Stomach (tissue), 9 donors: Measurements from ENCODE around the gene QTRT2. TPM values are rescaled to one million over a fixed set of nuclear protein-coding genes. Genes with fewer than 3 reads are reported as not detected.

ENCODE experiments used
- DNase-seq, 2 donors: peaks; one replicate each; pipeline versions ENCODE4 v3.0.0 to v3.0.0-alpha.2; 2013 to 2019
- H3K27ac ChIP-seq, 5 donors: fragments of 200-600 bp in 4 of 5; sonication (generic) in 4 of 5; one replicate each; pipeline ENCODE4 v1.5.1; 2013 to 2019; ENCODE audit warnings: mild to moderate bottlenecking in 1 of 5, moderate library complexity in 1 of 5
- H3K27me3 ChIP-seq, 3 donors: fragments of 200-600 bp; sonication (generic); one replicate each; pipeline ENCODE4 v1.5.1; 2017 to 2019; ENCODE audit warnings: mixed run types in 1 of 3
- H3K36me3 ChIP-seq, 4 donors: fragments of 200-600 bp; sonication (generic); 1 replicate in 3 of 4; 2 replicates in 1 of 4; pipeline ENCODE4 v1.5.1; 2016 to 2019
- H3K4me1 ChIP-seq, 4 donors: fragments of 200-600 bp; sonication (generic); one replicate each; pipeline ENCODE4 v1.5.1; 2016 to 2019
- H3K4me3 ChIP-seq, 4 donors: fragments of 200-600 bp; sonication (generic) in 3 of 4; one replicate each; pipeline ENCODE4 v1.5.1; 2016 to 2019; ENCODE audit warnings: mild to moderate bottlenecking in 1 of 4
- H3K9me3 ChIP-seq, 4 donors: fragments of 200-600 bp; sonication (generic); one replicate each; pipeline ENCODE4 v1.5.1; 2016 to 2019
- EP300 ChIP-seq: sonication (generic); formaldehyde crosslinking; IDR thresholded peaks from one replicate; pipeline ENCODE4 v1.6.1; 2017; ENCODE audit warnings: antibody characterized with exemption
- POLR2A ChIP-seq, 4 donors: fragments of 450-650 bp; IDR thresholded peaks; one replicate each; pipeline ENCODE4 v1.6.1; 2016; ENCODE audit warnings: antibody characterized with exemption in 4 of 4, control low read depth in 2 of 4, mild to moderate bottlenecking in 1 of 4, moderate library complexity in 1 of 4
- POLR2AphosphoS5 ChIP-seq, 3 donors: sonication (generic); formaldehyde crosslinking; IDR thresholded peaks; one replicate each; pipeline ENCODE4 v1.6.1; 2016; ENCODE audit warnings: antibody characterized with exemption in 3 of 3
- WGBS, 5 donors: extraction: QIAGEN DNeasy Blood & Tissue Kit in 3 of 5; methylation state at CpG; one replicate each; pipeline versions ENCODE4 v1.1.5 to v1.1.7; 2013 to 2018; 5-methylcytosine and 5-hydroxymethylcytosine counted together
- intact Hi-C: fragments of 100-400 bp; cut with DNase I; formaldehyde crosslinking; loops from one replicate; pipeline ENCODE4 v1.15.1; 2023; ENCODE audit warnings: low total_unique reads
- polyA plus RNA-seq, 3 donors: library from polyadenylated mRNA; stranded (reverse); fragments of 200-250 nt; gene quantifications; one replicate each; pipeline ENCODE4 v1.2.3, GENCODE V29; 2013
- total RNA-seq, 5 donors: library from RNA; depleted of rRNA; stranded (reverse); fragments of >200 nt; gene quantifications; one replicate each; pipeline versions ENCODE4 v1.1.0 to v1.2.3, GENCODE V29; 2014 to 2016
- TF ChIP-seq, protein P1 (sequence below), 7 experiments: fragments of 450-650 bp in 4 of 7; fragments of 200-600 bp in 3 of 7; sonication (generic) in 3 of 7; IDR thresholded peaks; one replicate each; pipeline ENCODE4 v1.5.1; 2016 to 2019; ENCODE audit warnings: antibody characterized with exemption in 7 of 7, control low read depth in 2 of 7, mild to moderate bottlenecking in 1 of 7
- donor health status: healthy with polysubstance abuse.
- donor health status: Bipolar disorder and iron deficiency.
- donor health status: healthy.

QTRT2 gene
- total and polyA plus RNA-seq, 8 donors = 4.8 to 61.3 (median 19.7) TPM

DNA sequence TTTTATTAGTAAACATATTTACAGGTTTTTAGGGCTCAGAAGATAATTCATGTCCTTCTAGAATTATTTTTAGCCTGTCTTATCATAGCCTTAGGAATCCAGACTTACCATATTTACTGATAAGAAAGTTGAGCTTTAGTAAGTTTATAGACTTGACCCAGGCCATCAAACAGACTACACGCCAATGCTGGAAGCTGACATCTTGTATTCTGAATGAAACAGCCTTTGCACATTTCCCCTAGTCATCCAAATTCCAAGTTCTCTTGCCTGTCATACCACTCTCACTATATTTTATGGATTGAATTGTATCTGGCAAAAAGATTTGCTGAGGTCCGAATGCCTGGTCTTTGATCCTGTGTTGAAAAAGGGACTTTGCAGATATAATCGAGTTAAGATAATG is 63.7 kb downstream of the QTRT2 start:
- H3K9me3 ChIP-seq = no peaks in the 10 kb centered on the region
- no peak for TF ChIP-seq POLR2A (IDR thresholded peaks at IDR 0.05)
- TF ChIP-seq POLR2AphosphoS5 (IDR thresholded peaks at IDR 0.05) = no peak
- no peak for TF ChIP-seq EP300
- intact Hi-C loops = no loop called here

DNA sequence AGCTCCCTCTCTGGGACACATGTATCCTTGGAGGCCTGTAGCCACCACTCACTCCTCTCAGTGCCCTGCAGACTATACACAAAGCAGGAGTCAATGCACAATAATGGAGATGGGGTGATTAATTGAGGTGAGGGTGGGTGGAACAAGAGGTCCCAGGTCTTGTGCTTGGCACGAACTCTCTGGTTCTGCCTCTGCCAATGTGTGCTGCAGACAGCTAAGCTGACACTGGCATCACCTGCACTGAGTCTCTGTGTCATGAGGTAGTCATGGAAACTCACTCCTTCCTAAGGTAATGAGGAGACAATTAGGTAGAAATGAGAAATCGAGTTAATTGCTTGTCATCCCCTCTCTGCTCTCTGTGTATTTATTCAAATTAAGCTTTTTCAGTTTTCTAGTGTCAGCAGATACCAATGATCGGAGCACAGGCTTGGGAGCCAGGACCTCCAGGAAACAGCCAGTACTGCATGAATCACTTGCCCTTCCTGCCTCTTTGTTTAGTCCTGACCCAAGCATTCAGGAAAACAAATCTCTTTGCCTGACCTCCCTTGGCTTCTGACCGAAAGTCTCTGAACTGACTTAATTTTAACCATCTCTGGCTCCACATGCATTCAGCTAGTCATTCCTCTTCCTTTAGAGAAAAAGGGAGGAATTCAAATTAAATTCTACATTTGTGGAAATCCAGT is 65.6 kb downstream of the QTRT2 start:
- Histone ChIP-seq H3K4me3 (no peak overlapping the region), H3K36me3 (no peaks in the 10 kb centered on the region), H3K9me3 (no peaks in the 10 kb centered on the region), H3K27ac (peak overlapping the region in 3 of 5 donors; percentile 28 to 44 (median 30)), H3K4me1 (no peaks in the 10 kb centered on the region), H3K27me3 (no peaks in the 10 kb centered on the region)
- WGBS, 5 donors = 43 to 54% (median 50%) methylated on average over 4 of the region's 4 CpGs
- TF ChIP-seq EP300 (no peak), POLR2A (IDR thresholded peaks at IDR 0.05) (no peak), POLR2AphosphoS5 (IDR thresholded peaks at IDR 0.05) (peak in 1 of 3 donors; percentile 21)
- TF ChIP-seq, protein P1, sequence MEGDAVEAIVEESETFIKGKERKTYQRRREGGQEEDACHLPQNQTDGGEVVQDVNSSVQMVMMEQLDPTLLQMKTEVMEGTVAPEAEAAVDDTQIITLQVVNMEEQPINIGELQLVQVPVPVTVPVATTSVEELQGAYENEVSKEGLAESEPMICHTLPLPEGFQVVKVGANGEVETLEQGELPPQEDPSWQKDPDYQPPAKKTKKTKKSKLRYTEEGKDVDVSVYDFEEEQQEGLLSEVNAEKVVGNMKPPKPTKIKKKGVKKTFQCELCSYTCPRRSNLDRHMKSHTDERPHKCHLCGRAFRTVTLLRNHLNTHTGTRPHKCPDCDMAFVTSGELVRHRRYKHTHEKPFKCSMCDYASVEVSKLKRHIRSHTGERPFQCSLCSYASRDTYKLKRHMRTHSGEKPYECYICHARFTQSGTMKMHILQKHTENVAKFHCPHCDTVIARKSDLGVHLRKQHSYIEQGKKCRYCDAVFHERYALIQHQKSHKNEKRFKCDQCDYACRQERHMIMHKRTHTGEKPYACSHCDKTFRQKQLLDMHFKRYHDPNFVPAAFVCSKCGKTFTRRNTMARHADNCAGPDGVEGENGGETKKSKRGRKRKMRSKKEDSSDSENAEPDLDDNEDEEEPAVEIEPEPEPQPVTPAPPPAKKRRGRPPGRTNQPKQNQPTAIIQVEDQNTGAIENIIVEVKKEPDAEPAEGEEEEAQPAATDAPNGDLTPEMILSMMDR (IDR thresholded peaks at IDR 0.05) = no peak
- intact Hi-C loops = no loop called here
- peak in 1 of 2 donors; percentile 42 for DNase-seq

More for the DNA sequence above, 63.7 kb downstream of the QTRT2 start:
- no peaks in the 10 kb centered on the region for H3K36me3 ChIP-seq
- no peak overlapping the region for H3K27ac ChIP-seq
- 48 to 74% (median 55%) methylated on average over 3 of the region's 3 CpGs for WGBS, 5 donors
- no peaks in the 10 kb centered on the region for H3K4me1 ChIP-seq
- no peaks in the 10 kb centered on the region for H3K27me3 ChIP-seq
- H3K4me3 ChIP-seq = no peak overlapping the region
- DNase-seq = no peak

DNA sequence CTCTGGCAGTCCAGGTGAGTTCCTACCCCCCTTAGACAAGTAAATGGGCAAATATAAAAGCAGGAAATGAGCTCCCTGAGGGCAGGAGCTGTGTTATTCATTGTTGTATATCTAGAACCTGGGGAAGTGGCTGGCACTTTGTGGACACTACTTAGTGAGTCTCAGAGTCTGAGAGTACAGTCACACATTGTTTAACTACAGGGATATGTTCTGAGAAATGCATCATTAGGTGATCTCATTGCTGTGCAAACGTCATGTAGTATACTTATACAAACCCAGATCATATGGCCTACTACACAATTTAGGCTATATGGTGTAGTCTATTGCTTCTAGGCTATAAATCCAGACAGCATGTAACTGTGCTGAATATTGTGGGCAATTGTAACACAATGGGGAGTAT is 69.9 kb downstream of the QTRT2 start:
- Histone ChIP-seq H3K9me3 (no peaks in the 10 kb centered on the region), H3K36me3 (no peaks in the 10 kb centered on the region), H3K27me3 (no peaks in the 10 kb centered on the region), H3K4me1 (no peaks in the 10 kb centered on the region), H3K27ac (no peak overlapping the region), H3K4me3 (no peak overlapping the region)
- 36 to 59% (median 47%) methylated on average over 1 of the region's 1 CpG for WGBS, 5 donors
- no peak for DNase-seq
- intact Hi-C loops = no loop called here
- no peak for TF ChIP-seq POLR2AphosphoS5 (IDR thresholded peaks at IDR 0.05)
- TF ChIP-seq EP300 = no peak
- TF ChIP-seq POLR2A (IDR thresholded peaks at IDR 0.05) = no peak
- TF ChIP-seq, protein P1 (IDR thresholded peaks at IDR 0.05) = no peak

DNA sequence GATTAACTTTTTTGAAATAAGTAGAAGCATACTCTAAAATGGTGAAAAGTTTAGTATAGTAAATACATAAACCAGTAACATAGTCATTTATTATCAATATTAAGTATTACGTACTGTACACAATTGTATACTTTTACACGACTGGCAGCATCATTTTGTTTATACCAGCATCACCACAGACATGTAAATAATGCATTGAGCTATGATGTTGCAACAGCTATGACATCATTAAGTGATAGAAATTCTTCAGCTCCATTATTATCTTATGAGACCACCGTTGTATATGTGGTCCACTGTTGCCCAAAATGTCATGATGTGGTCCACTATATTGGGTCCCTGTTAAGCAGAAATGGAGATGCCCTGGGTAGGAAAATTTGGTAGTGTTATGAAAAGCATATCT is 71.0 kb downstream of the QTRT2 start:
- 68 to 80% (median 76%) methylated on average over 3 of the region's 3 CpGs for WGBS, 5 donors
- H3K27me3 ChIP-seq = no peaks in the 10 kb centered on the region
- H3K36me3 ChIP-seq = no peaks in the 10 kb centered on the region
- no peaks in the 10 kb centered on the region for H3K4me1 ChIP-seq
- intact Hi-C loops = no loop called here
- no peak for DNase-seq
- TF ChIP-seq EP300 (no peak), POLR2AphosphoS5 (IDR thresholded peaks at IDR 0.05) (no peak), POLR2A (IDR thresholded peaks at IDR 0.05) (no peak)
- TF ChIP-seq, protein P1 (IDR thresholded peaks at IDR 0.05) = no peak
- no peaks in the 10 kb centered on the region for H3K9me3 ChIP-seq
- no peak overlapping the region for H3K4me3 ChIP-seq
- H3K27ac ChIP-seq = no peak overlapping the region

DNA sequence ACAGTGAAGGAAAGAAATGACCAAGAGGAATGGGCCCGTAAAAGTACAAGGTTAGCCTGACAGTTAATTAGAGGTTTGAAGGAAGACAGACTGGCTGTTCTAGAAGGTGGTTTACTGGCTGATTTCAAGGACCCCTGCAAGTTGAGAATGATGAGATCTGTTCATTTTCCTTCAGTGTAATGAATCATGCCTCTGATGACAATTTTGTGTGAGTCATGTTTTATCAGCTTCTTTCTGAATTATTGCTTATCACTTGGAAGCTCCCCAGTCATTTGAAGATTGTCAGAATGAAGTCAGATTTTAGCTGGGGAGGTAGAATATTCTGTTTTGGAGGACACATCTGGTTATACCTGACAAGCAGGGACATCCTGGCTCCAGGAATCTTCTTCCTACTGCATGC is 71.7 kb downstream of the QTRT2 start:
- Histone ChIP-seq H3K4me3 (no peak overlapping the region), H3K27ac (no peak overlapping the region), H3K9me3 (no peaks in the 10 kb centered on the region), H3K4me1 (no peaks in the 10 kb centered on the region), H3K36me3 (no peaks in the 10 kb centered on the region), H3K27me3 (no peaks in the 10 kb centered on the region)
- no peak for DNase-seq
- 82 to 100% (median 93%) methylated on average over 1 of the region's 1 CpG for whole genome bisulfite sequencing, 5 donors
- intact Hi-C loops = no loop called here
- TF ChIP-seq, protein P1 (IDR thresholded peaks at IDR 0.05) = no peak
- no peak for TF ChIP-seq EP300
